ENCODE results near the gene PAK1.

- TF ChIP-seq, protein P1, sequence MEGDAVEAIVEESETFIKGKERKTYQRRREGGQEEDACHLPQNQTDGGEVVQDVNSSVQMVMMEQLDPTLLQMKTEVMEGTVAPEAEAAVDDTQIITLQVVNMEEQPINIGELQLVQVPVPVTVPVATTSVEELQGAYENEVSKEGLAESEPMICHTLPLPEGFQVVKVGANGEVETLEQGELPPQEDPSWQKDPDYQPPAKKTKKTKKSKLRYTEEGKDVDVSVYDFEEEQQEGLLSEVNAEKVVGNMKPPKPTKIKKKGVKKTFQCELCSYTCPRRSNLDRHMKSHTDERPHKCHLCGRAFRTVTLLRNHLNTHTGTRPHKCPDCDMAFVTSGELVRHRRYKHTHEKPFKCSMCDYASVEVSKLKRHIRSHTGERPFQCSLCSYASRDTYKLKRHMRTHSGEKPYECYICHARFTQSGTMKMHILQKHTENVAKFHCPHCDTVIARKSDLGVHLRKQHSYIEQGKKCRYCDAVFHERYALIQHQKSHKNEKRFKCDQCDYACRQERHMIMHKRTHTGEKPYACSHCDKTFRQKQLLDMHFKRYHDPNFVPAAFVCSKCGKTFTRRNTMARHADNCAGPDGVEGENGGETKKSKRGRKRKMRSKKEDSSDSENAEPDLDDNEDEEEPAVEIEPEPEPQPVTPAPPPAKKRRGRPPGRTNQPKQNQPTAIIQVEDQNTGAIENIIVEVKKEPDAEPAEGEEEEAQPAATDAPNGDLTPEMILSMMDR (conservative IDR thresholded peaks at IDR 0.05; ENCODE audit: low read depth, low read length), result no peak
- TF ChIP-seq POLR2A (IDR thresholded peaks at IDR 0.05; ENCODE audit: low read depth, low read length) (no peak), NFE2L2 (IDR thresholded peaks at IDR 0.05; ENCODE audit: low read depth, low read length) (no peak), BHLHE40 (IDR thresholded peaks at IDR 0.05; ENCODE audit: low read depth, low read length) (no peak), MAZ (IDR thresholded peaks at IDR 0.05; ENCODE audit: borderline replicate concordance, low read depth, low read length) (no peak), SMC3 (IDR thresholded peaks at IDR 0.05; ENCODE audit: low read depth, low read length) (no peak), FOS (IDR thresholded peaks at IDR 0.05; ENCODE audit: low read depth, low read length) (no peak), RAD21 (IDR thresholded peaks at IDR 0.05; ENCODE audit: low read length) (no peak), USF2 (IDR thresholded peaks at IDR 0.05; ENCODE audit: low read depth, low read length) (no peak), MXI1 (IDR thresholded peaks at IDR 0.05; ENCODE audit: borderline replicate concordance, low read depth, low read length) (no peak), MAFK (IDR thresholded peaks at IDR 0.05; ENCODE audit: low read depth, low read length) (no peak)
Measured at GRCh38 chr11:77440678-77441077, 33.2 kb downstream of the PAK1 start.

Measured in IMR-90 (cell line).